NCI-H526 treated with DMSO at 0.1 percent for 48 hours (cell line): Measurements from ENCODE around the gene RANBP9.

Source experiments
- DNase-seq: peaks from one replicate; lab custom pipeline; 2025; lab: John Stamatoyannopoulos, UW

Gene RANBP9

GRCh38 chr6:13593720-13594119 is 117.9 kb downstream of the RANBP9 start:
- DNase-seq = no peak

GRCh38 chr6:13593103-13593502 is 118.5 kb downstream of the RANBP9 start:
- no peak for DNase-seq

GRCh38 chr6:13591205-13591921 is 120.3 kb downstream of the RANBP9 start:
- no peak for DNase-seq

GRCh38 chr6:13590574-13591153 is 121.0 kb downstream of the RANBP9 start:
- no peak for DNase-seq

- no peak for DNase-seq
Observed at GRCh38 chr6:13589801-13590200, 121.8 kb downstream of the RANBP9 start.

- DNase-seq = no peak
Observed at GRCh38 chr6:13586603-13587542, 124.8 kb downstream of the RANBP9 start.

GRCh38 chr6:13581700-13582229 is 129.9 kb downstream of the RANBP9 start:
- DNase-seq = no peak

GRCh38 chr6:13579911-13580310 is 131.7 kb downstream of the RANBP9 start:
- no peak for DNase-seq

- no peak for DNase-seq
Observed at GRCh38 chr6:13577926-13578325, 133.7 kb downstream of the RANBP9 start.

- no peak for DNase-seq
Observed at GRCh38 chr6:13576017-13576416, 135.6 kb downstream of the RANBP9 start.

- no peak for DNase-seq
Observed at GRCh38 chr6:13575377-13575775, 136.3 kb downstream of the RANBP9 start.

- peak; percentile 95 for DNase-seq
Observed at GRCh38 chr6:13574571-13575376, 136.9 kb downstream of the RANBP9 start, which contains the start of gene SIRT5. SIRT5 (plus strand) TSS chr6:13574601; CDS start chr6:13584111, 9,510 bp downstream.

GRCh38 chr6:13574149-13574570 is 137.5 kb downstream of the RANBP9 start:
- DNase-seq = peak; percentile 94

GRCh38 chr6:13573669-13574110 is 137.9 kb downstream of the RANBP9 start:
- no peak for DNase-seq

- DNase-seq = no peak
Observed at GRCh38 chr6:13572951-13573654, 138.5 kb downstream of the RANBP9 start.

GRCh38 chr6:13572240-13572639 is 139.4 kb downstream of the RANBP9 start:
- DNase-seq = no peak
